ENCODE data around the gene SH3GLB2.
"Not testable (repeated sequence)": the region's sequence is repeated elsewhere in the genome, so short reads cannot be mapped to it uniquely, and the experiment has no call there.

SH3GLB2 gene

DNA sequence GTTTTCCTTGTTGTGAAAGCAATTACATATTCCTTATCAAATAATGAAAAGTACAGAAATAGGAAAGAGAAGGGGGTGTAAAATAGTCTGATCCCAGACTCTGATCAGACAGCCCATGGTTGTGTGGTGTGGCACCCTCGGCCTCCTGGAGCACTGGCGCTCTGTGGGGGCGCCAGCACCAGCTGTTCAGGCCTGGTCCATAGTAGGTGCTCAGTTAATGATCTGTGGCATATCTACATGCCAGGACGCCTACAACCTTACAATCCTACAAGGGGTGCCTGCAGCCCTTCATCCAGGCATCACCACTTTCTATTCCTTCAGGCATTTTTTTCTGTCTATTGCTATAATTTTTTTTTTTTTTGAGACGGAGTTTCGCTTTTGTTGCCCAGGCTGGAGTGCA, 24.9 kb upstream of the SH3GLB2 start:
- DNase-seq (ENCODE audit: low spot score): no peak

DNA sequence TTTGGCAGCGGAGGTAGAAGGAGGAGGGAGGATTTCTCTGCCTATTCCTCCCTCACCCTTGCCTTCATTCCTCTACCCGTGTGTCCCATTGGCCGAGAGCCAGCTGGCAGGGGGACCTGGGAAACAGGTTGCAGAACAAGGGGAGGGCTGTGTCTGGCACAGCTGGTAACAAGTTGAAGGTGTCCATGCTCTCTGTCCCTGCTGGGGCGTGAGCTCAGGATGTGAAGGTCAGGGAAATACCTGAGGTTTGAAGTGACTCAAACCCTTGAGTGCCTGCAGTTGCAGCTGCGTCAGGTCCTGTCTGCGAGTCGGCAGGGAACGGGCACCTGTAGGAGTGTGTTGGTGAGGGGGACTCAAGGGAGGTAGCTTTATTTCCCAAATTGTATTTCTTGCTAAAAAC, 24.5 kb upstream of the SH3GLB2 start:
- DNase-seq (ENCODE audit: low spot score): no peak

DNA sequence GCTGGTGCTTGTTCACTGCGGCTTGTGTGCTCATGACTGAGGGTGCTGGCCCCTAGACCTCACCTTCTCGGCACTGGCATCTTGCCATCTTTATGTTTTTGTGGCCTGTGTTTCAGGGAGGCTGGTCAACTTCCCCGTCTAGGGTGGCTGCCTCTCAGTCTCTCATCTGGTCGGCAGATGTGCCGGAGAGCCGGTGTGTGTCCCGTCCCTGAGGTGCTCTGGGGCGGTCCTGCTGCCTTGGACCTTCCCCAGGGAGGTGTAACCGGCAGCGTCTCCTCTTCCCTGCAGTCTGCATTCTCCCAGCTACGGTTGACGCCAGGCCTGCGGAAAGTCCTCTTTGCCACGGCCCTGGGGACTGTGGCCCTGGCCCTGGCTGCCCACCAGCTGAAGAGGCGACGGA, 13.9 kb upstream of the SH3GLB2 start:
- no peak for DNase-seq (ENCODE audit: low spot score)

DNA sequence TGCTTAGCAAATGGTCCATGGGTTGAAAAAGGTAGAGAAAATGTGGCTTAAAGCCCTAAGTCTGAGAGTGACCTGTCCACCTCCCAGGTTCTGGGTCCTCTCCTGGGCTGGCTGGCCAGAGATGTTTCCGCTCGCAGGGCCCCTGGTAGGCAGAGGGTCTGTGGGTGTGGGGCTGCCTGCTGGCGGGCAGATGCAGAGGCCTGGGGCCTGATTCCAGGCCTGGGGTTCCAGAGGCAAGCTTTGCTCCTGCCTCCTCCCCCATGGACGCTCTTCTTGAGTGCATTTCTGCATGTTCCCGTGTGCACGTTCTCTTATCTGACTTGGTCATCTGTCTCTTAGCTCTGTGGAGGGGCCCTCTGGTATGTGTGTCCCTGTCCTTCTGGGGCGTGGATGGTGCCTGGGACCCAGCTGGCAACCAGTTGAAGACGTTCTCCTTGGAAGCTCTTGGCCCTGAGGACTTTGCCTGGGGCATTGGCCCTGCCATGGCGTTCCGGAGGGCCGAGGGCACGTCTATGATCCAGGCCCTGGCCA, 12.0 kb upstream of the SH3GLB2 start:
- DNase-seq (ENCODE audit: low spot score): no peak

DNA sequence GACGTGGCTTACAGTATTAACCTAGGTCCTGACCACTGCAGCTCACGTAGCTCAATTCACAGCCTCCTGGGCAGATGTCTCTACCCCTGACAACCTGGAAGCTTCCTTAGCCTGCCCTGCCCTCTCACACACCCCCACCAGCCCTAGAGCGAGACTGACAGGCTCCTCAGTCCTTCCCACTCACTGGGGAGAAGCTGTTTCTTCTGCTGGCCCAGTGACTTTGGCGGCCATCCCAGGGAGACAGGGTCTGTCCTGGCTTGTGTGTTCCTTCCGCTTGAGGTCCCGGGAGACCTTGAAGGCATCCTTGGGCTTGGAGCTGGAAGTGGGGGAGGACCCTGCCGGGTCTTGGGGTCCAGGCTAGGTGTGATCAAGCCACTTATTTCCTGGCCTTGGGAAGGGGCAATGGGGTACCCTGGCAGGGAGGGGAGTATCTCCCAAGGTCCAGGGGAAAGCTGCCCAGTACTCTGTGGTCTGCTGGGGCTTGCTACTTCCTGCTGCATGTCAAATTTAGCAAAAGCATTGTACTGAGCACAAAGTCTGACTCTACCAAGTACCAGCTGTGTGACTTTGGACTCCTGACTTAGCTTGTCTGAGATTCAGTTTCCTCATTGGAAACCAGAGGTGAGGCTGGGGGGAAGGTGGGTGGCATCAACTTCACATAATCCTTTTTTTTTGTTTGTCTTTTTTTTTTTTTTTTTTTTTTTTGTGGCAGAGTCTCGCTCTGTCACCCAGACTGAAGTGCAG, 10.2 kb upstream of the SH3GLB2 start:
- no peak for DNase-seq (ENCODE audit: low spot score)

DNA sequence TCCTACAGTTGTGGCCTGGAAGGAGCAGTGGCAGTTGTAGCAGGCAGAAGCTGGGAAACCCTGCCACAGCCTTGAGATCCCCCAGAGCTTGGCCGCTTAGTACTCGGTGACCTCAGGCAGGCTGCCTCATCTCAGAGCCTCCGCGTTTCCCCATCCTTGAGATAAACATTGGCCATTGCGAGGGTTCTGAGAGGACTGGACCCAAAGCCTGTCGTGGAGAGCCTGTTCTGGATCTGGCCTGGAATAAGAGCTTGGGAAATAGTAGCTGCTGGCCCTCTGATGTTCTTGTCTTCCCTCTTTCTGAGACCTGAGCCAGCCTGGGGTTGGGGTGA, 9.6 kb upstream of the SH3GLB2 start:
- no peak for DNase-seq (ENCODE audit: low spot score)

DNA sequence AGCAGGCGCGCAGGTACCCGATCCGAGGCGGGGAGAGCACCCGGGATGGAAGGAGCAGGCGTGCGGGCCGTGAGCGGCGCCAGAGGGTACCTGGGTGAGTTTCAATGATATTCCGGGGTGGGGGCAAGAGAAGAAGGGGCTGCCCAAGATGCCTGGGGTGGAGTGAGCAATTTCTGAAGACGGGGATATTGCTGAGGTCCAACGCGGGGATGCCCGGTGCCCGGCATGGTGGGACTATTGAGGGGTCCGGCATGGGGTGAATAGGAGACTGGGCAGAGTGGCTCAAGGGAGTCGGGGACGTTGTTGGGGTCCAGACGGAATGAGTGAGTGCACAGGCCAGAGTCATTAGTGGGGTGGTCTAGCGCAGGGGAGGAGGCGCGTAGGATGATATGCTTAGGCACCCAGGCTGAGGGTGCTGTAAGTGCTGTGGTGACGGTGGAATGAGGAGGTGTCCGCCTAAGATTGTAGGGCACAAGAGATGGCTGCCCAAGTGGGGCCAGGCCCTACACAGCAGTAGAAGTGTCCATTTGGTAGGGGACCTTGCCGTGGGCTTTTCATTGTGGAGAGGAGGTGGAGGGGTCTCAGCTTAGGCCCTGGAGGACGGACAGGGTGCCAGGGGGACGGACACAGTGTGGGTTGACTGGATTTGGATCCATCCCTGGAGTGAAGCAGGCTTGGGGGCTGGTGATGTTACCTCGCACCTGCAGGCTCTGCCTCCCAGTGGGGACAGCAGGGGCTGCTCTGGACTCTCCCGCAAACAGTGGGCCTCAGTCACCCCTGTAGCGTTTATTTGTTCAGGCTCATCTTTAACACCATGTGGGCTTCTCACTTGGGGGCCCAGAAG, 9.0 kb upstream of the SH3GLB2 start:
- no peak for DNase-seq (ENCODE audit: low spot score)

DNA sequence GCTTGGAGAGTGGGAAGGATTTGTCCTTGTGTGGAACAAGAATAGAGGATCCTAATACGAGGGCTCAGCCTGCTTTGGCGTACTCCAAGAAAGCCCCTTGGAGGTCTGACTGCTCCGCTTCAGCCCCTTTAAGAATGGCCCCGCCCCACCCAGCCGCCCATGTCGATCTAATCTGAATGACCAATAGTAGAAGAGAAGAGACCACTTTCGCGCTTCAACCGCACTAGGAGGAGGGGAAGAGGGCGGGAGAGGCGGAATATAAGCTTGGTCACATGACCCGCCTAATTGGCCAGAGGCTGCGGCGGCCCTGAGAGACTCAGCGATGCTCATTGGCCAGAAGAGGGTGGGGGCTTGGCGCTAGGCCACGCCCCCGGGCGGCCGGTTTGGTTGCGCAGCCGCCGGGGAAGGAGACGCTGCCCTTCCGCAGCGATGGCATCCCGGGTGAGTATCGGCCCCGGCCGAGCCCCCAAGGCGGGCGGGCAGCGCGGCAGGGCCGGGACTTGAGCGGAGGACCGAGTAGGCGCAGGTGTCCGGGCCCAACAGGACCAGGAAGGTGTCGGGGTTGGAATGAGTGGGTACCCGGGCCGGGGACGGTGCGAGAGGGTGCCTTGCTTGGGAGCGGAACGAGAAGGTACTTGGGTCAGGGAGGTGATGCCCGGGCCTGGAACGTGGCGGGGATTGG, 8.3 kb upstream of the SH3GLB2 start, which contains the start of gene MIGA2:
Gene MIGA2 (plus strand): TSS at position 386 of the 682 bp plus-strand sequence. CDS start 3,969 bp downstream, outside the sequence.
- DNase-seq (ENCODE audit: low spot score): peak; percentile 99

DNA sequence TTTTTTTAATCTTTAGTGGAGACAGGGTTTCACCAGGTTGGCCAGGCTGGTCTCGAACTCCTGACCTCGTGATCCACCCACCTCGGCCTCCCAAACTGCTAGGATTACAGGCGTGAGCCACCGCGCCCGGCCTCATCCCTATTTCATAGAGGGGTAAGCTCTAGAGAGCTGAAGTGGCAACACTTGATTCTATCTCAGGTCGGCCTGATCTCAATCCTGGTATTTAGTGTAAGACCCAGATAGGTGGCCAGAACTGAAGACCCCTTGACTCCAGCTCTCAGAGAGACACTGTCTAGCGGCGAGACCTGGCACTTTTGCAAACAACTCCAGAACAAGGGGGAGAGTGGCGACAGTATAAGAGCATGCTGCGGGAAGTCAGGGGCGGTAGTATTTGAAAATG, 7.7 kb upstream of the SH3GLB2 start:
- not testable (repeated sequence) for DNase-seq (ENCODE audit: low spot score)

DNA sequence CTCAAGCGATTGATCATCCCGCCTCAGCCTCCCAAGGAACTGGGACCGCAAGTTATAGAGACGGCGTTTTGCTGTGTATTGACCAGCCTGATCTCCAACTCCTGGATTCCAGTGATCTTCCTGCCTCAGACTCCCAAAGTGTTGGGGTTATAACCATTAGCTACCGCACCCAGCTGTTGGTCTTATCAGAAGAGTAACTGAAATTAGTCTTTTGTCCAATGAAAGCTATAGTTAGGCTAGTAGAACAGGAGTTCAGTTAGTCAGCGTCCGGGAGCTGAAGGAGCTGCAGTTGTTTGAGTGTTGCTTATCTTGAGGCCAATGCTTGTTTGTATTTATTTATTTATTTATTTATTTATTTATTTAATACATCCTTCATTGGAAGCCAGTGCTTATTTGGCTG, 5.1 kb upstream of the SH3GLB2 start:
- no peak for DNase-seq (ENCODE audit: low spot score)

DNA sequence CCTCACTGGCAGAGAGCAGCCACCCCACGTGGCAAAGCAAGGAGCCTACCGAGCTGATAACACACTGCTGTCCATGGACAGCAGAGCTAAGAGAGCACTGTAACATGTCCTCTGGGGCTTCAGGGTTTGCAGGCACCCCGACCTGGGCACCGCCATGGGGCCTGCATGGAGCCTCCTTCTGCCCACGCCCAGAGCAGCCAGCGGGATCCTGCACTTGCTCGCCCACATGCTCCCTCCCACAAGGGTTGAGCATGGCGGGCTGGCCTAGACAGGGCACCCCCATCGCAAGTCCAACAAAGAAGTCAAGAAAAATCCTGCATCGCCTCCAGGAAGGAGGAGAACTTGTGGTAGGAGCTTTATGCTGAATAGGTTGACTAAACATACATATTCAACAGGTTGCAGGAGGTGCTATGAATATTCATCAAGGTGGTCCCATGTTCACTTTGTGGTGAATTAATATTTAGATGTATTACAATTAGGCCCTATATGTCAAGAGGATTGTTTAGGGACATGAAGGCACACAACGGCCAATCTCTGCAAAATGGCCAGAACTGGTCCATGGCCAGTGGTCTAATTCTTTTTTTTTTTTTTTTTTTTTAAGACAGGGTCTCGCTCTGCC, 4.5 kb upstream of the SH3GLB2 start:
- DNase-seq (ENCODE audit: low spot score): no peak

DNA sequence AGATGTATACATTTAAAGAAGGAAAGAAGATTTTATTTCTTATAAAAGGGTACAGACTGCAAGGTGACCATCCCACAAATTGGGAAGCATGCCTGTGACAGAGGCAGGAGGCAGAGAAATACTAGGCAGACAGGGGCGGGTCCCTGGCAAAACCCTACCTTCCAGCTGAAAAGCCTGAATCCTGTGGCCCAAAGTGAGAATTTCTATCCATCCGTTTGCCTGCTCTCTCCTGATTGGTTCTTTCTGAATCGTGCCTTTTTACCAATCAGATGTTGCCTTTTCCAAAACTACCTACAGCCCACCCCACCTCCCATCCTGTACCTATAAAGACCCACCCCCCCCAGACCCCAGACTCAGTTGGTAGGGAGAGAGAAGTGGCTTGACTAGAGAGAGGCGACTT, 3.4 kb upstream of the SH3GLB2 start:
- no peak for DNase-seq (ENCODE audit: low spot score)

DNA sequence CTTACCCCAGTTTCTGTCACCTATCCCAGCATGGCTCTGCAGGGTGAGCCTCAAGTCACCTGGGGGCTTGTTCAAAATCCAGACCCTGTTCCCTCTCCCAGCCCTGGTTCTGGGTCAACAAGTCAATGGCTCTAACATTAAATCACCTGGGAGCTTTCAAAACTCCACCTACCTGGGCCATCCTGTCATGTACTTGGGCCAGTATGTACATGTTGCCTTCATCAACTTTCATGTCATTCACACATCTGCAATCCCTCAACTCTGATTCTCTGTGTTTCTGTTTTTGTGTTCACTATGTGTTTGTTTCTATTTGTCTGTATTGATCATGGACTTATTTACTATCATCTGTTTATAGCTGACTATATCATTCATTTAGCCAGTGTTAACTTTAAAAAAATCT, 2.1 kb upstream of the SH3GLB2 start:
- DNase-seq (ENCODE audit: low spot score): no peak

DNA sequence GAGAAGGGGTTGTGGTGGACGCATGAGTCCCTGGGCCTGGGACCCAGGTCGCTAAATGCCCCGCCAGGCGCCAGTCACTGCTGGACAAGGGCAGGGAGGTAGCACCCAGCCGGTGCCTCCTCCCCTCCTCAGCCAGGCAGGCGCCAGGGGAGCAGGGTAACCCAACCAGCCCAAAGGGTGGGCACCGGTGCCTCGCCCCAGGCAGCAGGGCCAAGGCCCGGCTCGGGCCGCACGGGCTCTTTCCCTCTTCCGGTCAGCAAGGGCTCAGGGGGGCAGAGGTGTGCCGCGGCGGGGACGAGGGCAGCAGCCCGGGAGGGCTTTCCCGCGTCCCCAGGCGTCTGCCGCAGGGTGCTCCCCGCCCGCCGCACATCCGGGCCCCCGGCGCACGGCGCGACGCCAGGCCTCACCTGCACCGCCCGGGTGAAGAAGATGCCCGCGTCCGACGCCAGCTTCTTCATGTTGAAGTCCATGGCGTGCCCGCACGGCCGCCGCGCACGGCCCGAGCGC, 393 bp downstream of the SH3GLB2 start:
- peak; percentile 43 for DNase-seq (ENCODE audit: low spot score)

DNA sequence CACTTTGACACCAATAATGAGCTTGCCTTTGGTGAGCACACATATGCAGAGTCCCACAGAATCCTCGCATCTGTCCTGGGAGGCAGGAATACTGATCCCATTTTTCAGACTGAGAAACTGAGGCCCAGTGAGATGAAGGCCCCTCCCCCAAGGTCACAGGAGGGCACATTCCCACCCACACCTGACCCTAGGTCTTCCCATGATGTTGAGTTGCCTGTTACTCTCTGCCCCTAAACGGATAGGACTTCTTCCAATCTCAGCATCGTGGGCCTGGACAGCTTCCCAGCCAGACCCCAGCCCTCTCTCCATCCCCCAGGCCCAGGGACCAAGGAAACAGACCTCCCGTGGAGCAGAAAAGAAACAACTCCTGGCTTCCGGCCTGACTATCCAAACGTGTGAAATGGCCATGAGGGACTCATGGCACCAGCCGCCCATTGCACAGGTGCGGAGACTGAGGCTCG, 877 bp downstream of the SH3GLB2 start:
- no peak for DNase-seq (ENCODE audit: low spot score)

DNA sequence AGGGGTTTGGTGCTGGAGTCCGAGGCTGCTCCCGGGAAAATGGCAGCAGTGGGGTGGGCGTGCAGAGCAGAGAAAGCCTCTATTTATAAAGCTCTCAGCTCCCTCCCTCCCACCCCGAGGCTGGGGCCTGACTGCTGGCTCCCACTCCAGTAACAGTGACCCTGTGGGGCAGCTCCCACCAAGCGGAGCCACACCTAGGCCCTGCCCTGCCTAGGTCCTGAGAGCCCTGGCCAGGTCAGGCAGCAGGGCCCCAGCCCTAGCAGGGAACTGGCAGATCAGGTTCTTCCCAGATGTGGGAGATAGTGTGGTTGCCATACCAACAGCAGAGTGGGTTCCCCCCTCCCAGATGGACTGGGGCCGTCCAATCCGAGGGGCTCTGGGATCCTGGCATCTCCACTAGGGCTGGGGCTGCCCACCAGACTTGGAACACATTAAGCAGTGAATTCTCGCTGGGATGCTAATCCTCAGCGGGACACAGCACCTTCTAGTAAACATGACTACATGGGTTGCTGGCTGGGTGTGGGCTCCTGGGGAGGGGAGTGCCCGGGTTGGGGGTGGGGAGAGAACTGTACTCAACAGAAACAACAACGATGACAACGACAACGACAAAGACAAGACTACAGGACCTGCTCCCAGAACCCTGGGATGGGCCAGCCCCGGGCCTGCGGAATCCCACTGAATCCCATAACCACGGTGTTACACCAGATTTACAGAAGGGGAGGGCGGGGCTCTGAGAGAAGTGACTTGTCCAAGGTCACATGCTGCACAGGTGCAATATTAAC, 1.5 kb downstream of the SH3GLB2 start:
- no peak for DNase-seq (ENCODE audit: low spot score)

DNA sequence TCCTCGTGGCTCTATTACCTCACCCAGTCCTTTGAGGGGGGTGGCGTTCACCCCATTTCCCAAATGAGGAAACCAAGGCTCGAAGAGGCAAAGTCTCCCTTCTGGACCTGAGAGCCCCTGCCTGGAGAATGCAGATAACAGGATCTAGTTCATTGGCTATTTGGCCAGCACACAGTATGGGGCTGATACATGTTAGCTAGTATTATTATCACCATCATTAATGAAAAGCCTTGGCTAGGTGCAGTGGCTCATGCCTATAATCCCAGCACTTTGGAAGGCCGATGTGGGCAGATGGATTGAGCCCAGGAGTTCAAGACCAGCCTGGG, 4.3 kb downstream of the SH3GLB2 start:
- DNase-seq (ENCODE audit: low spot score): no peak

DNA sequence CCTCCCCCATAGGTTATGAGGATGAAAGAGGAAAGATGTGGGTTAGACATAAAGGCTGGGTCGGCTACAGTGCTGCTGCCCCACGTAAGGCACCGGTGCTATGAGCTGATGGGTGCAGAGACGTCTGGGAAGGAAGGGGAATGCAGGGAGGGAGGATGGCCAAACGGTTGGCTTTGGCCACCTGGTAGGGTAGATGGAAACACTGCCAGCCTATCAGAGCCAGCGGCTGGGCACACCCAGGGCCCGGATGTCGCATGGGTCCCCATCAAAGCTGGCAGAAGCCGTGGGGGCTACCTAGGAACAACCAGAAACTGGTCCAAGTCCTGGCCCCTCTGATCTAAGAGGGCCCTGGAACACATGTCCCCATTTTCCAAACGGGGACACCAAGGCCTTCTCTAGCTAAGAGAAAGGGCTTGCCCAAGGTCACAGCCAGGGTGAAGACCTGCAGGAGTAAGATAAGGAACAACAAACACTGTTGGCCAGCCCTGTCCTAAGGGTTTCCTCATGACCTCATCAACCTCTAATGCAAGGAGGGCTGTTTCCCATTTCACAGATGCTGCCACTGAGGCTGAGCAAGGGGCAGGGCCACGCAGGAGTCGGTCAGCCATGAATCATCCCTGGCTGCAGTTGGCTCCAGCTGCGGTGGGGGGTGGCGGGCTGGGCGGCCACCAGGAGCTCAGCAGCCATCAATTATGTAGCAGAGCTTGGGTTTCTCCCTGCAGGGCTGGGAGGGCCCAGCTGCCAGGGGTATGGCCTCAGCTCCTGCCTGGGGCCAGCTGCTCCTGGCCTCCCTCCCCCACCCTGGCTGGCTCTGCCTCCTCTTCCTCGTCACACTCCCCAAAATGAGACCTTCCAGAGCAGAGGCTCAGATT, 4.9 kb downstream of the SH3GLB2 start:
- DNase-seq (ENCODE audit: low spot score): no peak

DNA sequence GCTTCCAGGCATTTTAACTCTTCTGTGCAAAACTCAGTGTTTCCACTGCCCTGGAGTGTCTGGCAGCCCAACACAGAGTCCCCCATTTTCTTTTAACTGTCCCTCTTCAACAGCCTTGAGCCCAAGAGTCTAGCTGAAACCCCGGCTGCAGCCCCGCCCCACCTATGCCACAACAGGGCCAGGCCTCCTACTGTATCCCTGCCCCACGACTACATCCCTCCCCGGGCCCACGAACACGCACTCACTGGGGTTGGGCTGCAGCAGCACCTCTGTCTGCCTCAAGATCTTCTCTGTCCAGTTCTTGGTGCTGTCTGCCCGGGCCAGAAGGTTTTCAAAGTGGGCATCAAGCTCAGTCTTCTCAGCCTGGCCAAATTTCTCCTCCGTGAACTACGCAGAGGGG, 6.1 kb downstream of the SH3GLB2 start:
- DNase-seq (ENCODE audit: low spot score): no peak

DNA sequence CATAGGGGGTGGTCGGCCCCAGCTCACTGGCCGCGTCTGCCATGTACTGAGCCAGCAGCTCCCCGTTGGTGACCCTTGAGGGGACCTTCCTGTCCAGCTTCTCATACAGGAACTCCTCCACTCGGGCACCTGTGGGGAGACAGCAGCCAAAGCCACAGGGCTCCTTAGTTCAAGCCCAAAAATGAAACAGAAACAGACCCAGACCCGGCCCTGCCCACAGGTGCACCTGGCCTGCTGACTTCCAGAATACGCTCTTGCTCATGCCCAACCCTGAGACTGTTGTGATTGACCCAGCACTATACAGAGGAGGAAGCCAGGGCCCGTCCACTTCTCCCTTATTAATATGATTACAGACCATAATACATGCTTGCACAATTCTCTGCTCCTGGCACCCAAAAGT, 7.0 kb downstream of the SH3GLB2 start:
- DNase-seq (ENCODE audit: low spot score): no peak

All from globus pallidus (tissue), 1 donor.